HCT116 (cell line): ENCODE results near the gene DDX28. TPM values are rescaled to one million over a fixed set of nuclear protein-coding genes. Genes with fewer than 3 reads are reported as not detected.

Source experiments
- ATAC-seq: fragments of 200-7000 bp; cut with Tn5 transposase; 2 replicates; pipeline ENCODE4 v1.9.1; 2020; ENCODE audit warnings: mild to moderate bottlenecking, moderate library complexity
- BruUV-seq: library from RNA; stranded (reverse); fragments of 400-500 nt; replicated peaks from 2 replicates; lab custom pipeline; 2021; lab: Mats Ljungman, UMichigan
- CTCF ChIA-PET: fragments of 300-600 bp; sonication (Branson Sonifier 250); formaldehyde crosslinking; loops from one replicate; lab custom pipeline; 2021; ENCODE audit warnings: antibody characterized with exemption; lab: Charles Lee
- POLR2A ChIA-PET: fragments of 300-600, 350-600 bp; sonication (Branson Sonifier 250); formaldehyde crosslinking; loops from one replicate; lab custom pipeline; 2021; ENCODE audit warnings: antibody characterized with exemption; lab: Charles Lee
- RAD21 ChIA-PET, 2 experiments: fragments of 300-600 bp; sonication (Branson Sonifier 250); formaldehyde crosslinking; loops; one replicate each; lab custom pipeline; 2023; ENCODE audit warnings: low total read pairs in 2 of 2; ENCODE audit not compliant: uncharacterized antibody in 2 of 2, unreplicated experiment in 2 of 2, low non-redundant PET in 1 of 2; lab: Charles Lee
- DNase-seq: peaks from one replicate; pipeline ENCODE4 v3.0.0-alpha.2; 2010; ENCODE audit warnings: low read depth, low spot score
- H2AFZ ChIP-seq: fragments of 200-600 bp; shearing (Covaris generic), sonication (generic); 2 replicates; pipeline ENCODE4 v1.6.1; 2017; ENCODE audit warnings: low read depth, mixed run types, mixed read lengths, antibody characterized with exemption, low read length; ENCODE audit not compliant: poor library complexity, severe bottlenecking
- H3K27ac ChIP-seq: 2 replicates; pipeline ENCODE4 v1.5.1; 2012; ENCODE audit warnings: low read depth, low read length
- H3K27me3 ChIP-seq: fragments of 200-600 bp; sonication (generic); 2 replicates; pipeline ENCODE4 v1.6.1; 2016; ENCODE audit warnings: mixed run types, low read length, mixed read lengths; ENCODE audit not compliant: insufficient read depth
- H3K36me3 ChIP-seq, 2 experiments: fragments of 200-500 bp in 1 of 2; fragments of 200-600 bp in 1 of 2; sonication (Bioruptor generic) in 1 of 2; sonication (generic) in 1 of 2; 2 replicates each; pipeline versions ENCODE4 v1.5.1 to v1.6.1; 2014 to 2016; ENCODE audit warnings: low read length in 2 of 2, inconsistent platforms in 1 of 2, mixed read lengths in 1 of 2, mixed run types in 1 of 2; ENCODE audit not compliant: insufficient read depth in 2 of 2, control insufficient read depth in 1 of 2
- H3K4me1 ChIP-seq, 2 experiments: fragments of 200-600 bp in 1 of 2; sonication (generic) in 1 of 2; 2 replicates each; pipeline versions ENCODE4 v1.5.1 to v1.6.1; 2012 to 2017; ENCODE audit warnings: low read length in 2 of 2, inconsistent platforms in 1 of 2, mild to moderate bottlenecking in 1 of 2, mixed read lengths in 1 of 2, mixed run types in 1 of 2, moderate library complexity in 1 of 2; ENCODE audit not compliant: insufficient read depth in 2 of 2, control insufficient read depth in 1 of 2
- H3K4me2 ChIP-seq: fragments of 200-600 bp; sonication (generic); 2 replicates; pipeline ENCODE4 v1.6.1; 2017; ENCODE audit warnings: mixed run types, low read length, mixed read lengths
- H3K4me3 ChIP-seq, 2 experiments: fragments of 200-600 bp in 1 of 2; sonication (generic) in 1 of 2; replicated peaks in 1 of 2; 2 replicates each; pipeline ENCODE4 v1.5.1; 2011 to 2016; ENCODE audit warnings: low read length in 2 of 2, control low read depth in 1 of 2, low read depth in 1 of 2, mild to moderate bottlenecking in 1 of 2, mixed read lengths in 1 of 2, mixed run types in 1 of 2
- H3K79me2 ChIP-seq: fragments of 200-600 bp; sonication (generic); 2 replicates; pipeline ENCODE4 v1.6.1; 2017; ENCODE audit warnings: mild to moderate bottlenecking, mixed run types, low read length, moderate library complexity, mixed read lengths; ENCODE audit not compliant: insufficient read depth
- H3K9ac ChIP-seq: fragments of 200-600 bp; sonication (generic); 2 replicates; pipeline ENCODE4 v1.6.1; 2016; ENCODE audit warnings: low read length, mixed read lengths
- H3K9me2 ChIP-seq: fragments of 200-600 bp; sonication (generic), shearing (Covaris generic); 2 replicates; pipeline ENCODE4 v1.6.1; 2017; ENCODE audit warnings: mixed run types, mild to moderate bottlenecking, moderate library complexity; ENCODE audit not compliant: insufficient read depth
- H3K9me3 ChIP-seq, 2 experiments: fragments of 200-500 bp in 1 of 2; fragments of 200-600 bp in 1 of 2; sonication (Bioruptor generic) in 1 of 2; sonication (generic) in 1 of 2; 2 replicates each; pipeline ENCODE4 v1.6.1; 2014 to 2017; ENCODE audit warnings: low read length in 2 of 2, mixed read lengths in 2 of 2, inconsistent platforms in 1 of 2, low read depth in 1 of 2, mild to moderate bottlenecking in 1 of 2, mixed run types in 1 of 2, moderate library complexity in 1 of 2; ENCODE audit not compliant: control insufficient read depth in 1 of 2, insufficient read depth in 1 of 2
- H4K20me1 ChIP-seq: fragments of 200-600 bp; sonication (generic), shearing (Covaris generic); 2 replicates; pipeline ENCODE4 v1.6.1; 2017; ENCODE audit warnings: mixed run types, mild to moderate bottlenecking, moderate library complexity; ENCODE audit not compliant: insufficient read depth
- CBX3 ChIP-seq: IDR thresholded peaks from 2 replicates; pipeline ENCODE4 v1.6.1; 2012; ENCODE audit warnings: low read depth
- CEBPB ChIP-seq: IDR thresholded peaks from 2 replicates; pipeline ENCODE4 v1.6.1; 2012; ENCODE audit warnings: low read depth
- CTCF ChIP-seq, 3 experiments: fragments of 200-600 bp in 1 of 3; sonication (generic) in 1 of 3; IDR thresholded peaks in 2 of 3; conservative IDR thresholded peaks in 1 of 3; 2 replicates each; pipeline ENCODE4 v1.5.1; 2012 to 2017; ENCODE audit warnings: low read depth in 2 of 3, low read length in 2 of 3, antibody characterized with exemption in 1 of 3, borderline replicate concordance in 1 of 3, control low read depth in 1 of 3, mild to moderate bottlenecking in 1 of 3, mixed read lengths in 1 of 3, mixed run types in 1 of 3, moderate library complexity in 1 of 3; ENCODE audit not compliant: insufficient read depth in 1 of 3
- ELF1 ChIP-seq: IDR thresholded peaks from 2 replicates; pipeline ENCODE4 v1.6.1; 2012; ENCODE audit warnings: low read depth, borderline replicate concordance
- JUND ChIP-seq: IDR thresholded peaks from 2 replicates; pipeline ENCODE4 v1.6.1; 2012
- POLR2AphosphoS5 ChIP-seq: IDR thresholded peaks from 2 replicates; pipeline ENCODE4 v1.6.1; 2011; ENCODE audit warnings: mild to moderate bottlenecking, low read depth, low read length, moderate library complexity
- RAD21 ChIP-seq: IDR thresholded peaks from 2 replicates; pipeline ENCODE4 v1.6.1; 2012; ENCODE audit warnings: low read depth, mild to moderate bottlenecking
- SIN3A ChIP-seq: IDR thresholded peaks from 2 replicates; pipeline ENCODE4 v1.6.1; 2012; ENCODE audit warnings: low read depth
- YY1 ChIP-seq: IDR thresholded peaks from 2 replicates; pipeline ENCODE4 v1.6.1; 2011; ENCODE audit warnings: low read length, low read depth, moderate library complexity, mild to moderate bottlenecking; ENCODE audit not compliant: insufficient replicate concordance; ENCODE audit errors: extremely low read depth
- intact Hi-C: fragments of 100-400 bp; cut with micrococcal nuclease; formaldehyde crosslinking; loops from 2 replicates; pipeline ENCODE4 v1.10.0; 2022
- total RNA-seq: library from RNA; stranded (reverse); gene quantifications from one replicate; pipeline ENCODE4 v1.2.1, GENCODE V29; 2021; ENCODE audit not compliant: unreplicated experiment

DDX28 gene
- total RNA-seq, 1 experiment from 2014 or later: 13.8 TPM

GRCh38 chr16:68064791-68065365 lies 41.8 kb upstream of the DDX28 start:
- Histone ChIP-seq H3K9me3 (no peaks in the 10 kb centered on the region), H3K4me1 (no peaks in the 10 kb centered on the region), H3K4me3 (no peak overlapping the region)
- ChIA-PET POLR2A (no interaction called here), CTCF (interaction anchor here (0.9 to 1.0 kb wide), 2 partner anchors 20 to 543 kb away, joined by 3 read pairs; partner anchors contain the start of gene NFATC3)
- TF ChIP-seq YY1 (no peak), SIN3A (no peak), JUND (no peak), RAD21 (peak; percentile 77), ELF1 (no peak), POLR2AphosphoS5 (no peak), CEBPB (no peak), CBX3 (no peak), CTCF (IDR thresholded peaks at IDR 0.05 in 2 of 3, conservative IDR thresholded peaks at IDR 0.05 in 1 of 3; ENCODE audit: borderline replicate concordance in 1 of 3, insufficient read depth in 1 of 3, low read depth in 2 of 3, low read length in 2 of 3) (peak; percentile 77 to 93 (median 85))
- TF ChIP-seq, all 23 proteins: peak for 2
- DNase-seq (peak; percentile 28), ATAC-seq (peak; percentile 98)
- intact Hi-C loops: loop anchor here (1.0 to 2.0 kb wide), 2 partner anchors 72 to 164 kb away; no protein-coding TSS in a partner anchor
- Histone ChIP-seq H2AFZ (no peak overlapping the region), H3K4me2 (no peak overlapping the region), H3K9me2 (no peaks in the 10 kb centered on the region), H3K27ac (no peak overlapping the region), H3K27me3 (no peaks in the 10 kb centered on the region), H3K9ac (no peak overlapping the region), H3K36me3 (peaks cover 0 to 23% of the 10 kb centered on the region in 2 experiments; a peak in 1 of 4 replicates), H4K20me1 (no peaks in the 10 kb centered on the region), H3K79me2 (no peaks in the 10 kb centered on the region)
- RAD21 ChIA-PET: interaction anchor here in 1 of 2 experiments (0.6 kb wide), 1 partner anchor 20 kb away, joined by 3 read pairs; the partner anchor contains the start of gene NFATC3
- BruUV-seq: no TSS peak
